PC-3 (cell line): ENCODE results near the gene PLPP6. TPM values are rescaled to one million over a fixed set of nuclear protein-coding genes. Genes with fewer than 3 reads are reported as not detected.

Experiments
- ATAC-seq: fragments of 200-7000 bp; cut with Tn5 transposase; 2 replicates; pipeline ENCODE4 v1.9.1; 2020; ENCODE audit warnings: mild to moderate bottlenecking, moderate library complexity
- BruUV-seq: library from RNA; stranded (reverse); fragments of 400-500 nt; replicated peaks from 2 replicates; lab custom pipeline; 2021; lab: Mats Ljungman, UMichigan
- CTCF ChIA-PET: fragments of 300-600 bp; sonication (Branson Sonifier 250); formaldehyde crosslinking; loops from one replicate; lab custom pipeline; 2022; ENCODE audit warnings: antibody characterized with exemption; lab: Charles Lee
- POLR2A ChIA-PET: fragments of 300-600 bp; sonication (Branson Sonifier 250); formaldehyde crosslinking; loops from one replicate; lab custom pipeline; 2022; ENCODE audit warnings: antibody characterized with exemption; ENCODE audit not compliant: unreplicated experiment; lab: Charles Lee
- DNase-seq: peaks from one replicate; pipeline ENCODE4 v3.0.0-alpha.2; 2015
- H2AFZ ChIP-seq: fragments of 300-600 bp; sonication (generic); 2 replicates; pipeline ENCODE4 v1.6.0; 2016; ENCODE audit warnings: antibody characterized with exemption, low read length
- H3F3A ChIP-seq: fragments of 300-600 bp; sonication (generic); one replicate; pipeline ENCODE4 v1.6.0; 2017; ENCODE audit warnings: antibody characterized with exemption, low read length, control low read depth, mild to moderate bottlenecking; ENCODE audit not compliant: unreplicated experiment
- H3K27ac ChIP-seq: fragments of 300-600 bp; sonication (generic); 2 replicates; pipeline ENCODE4 v1.5.1; 2016; ENCODE audit warnings: mild to moderate bottlenecking, low read length
- H3K27me3 ChIP-seq: fragments of 300-600 bp; sonication (generic); 2 replicates; pipeline ENCODE4 v1.6.1; 2016; ENCODE audit warnings: low read length, mixed read lengths
- H3K36me3 ChIP-seq: fragments of 300-600 bp; sonication (generic); 2 replicates; pipeline ENCODE4 v1.6.1; 2016; ENCODE audit warnings: low read depth, mixed run types, low read length, mixed read lengths
- H3K4me1 ChIP-seq: fragments of 300-600 bp; sonication (generic); 2 replicates; pipeline ENCODE4 v1.5.1; 2016; ENCODE audit warnings: low read length; ENCODE audit not compliant: insufficient read depth
- H3K4me2 ChIP-seq: fragments of 300-600 bp; sonication (generic); 2 replicates; pipeline ENCODE4 v1.6.0; 2016; ENCODE audit warnings: low read length
- H3K4me3 ChIP-seq: fragments of 300-600 bp; sonication (generic); 2 replicates; pipeline ENCODE4 v1.5.1; 2016; ENCODE audit warnings: mild to moderate bottlenecking, low read length, mixed read lengths
- H3K79me2 ChIP-seq: fragments of 300-600 bp; sonication (generic); 2 replicates; pipeline ENCODE4 v1.6.1; 2017; ENCODE audit warnings: low read length, mixed read lengths
- H3K9ac ChIP-seq: fragments of 300-600 bp; sonication (generic); 2 replicates; pipeline ENCODE4 v1.6.0; 2016; ENCODE audit warnings: mild to moderate bottlenecking, low read length
- H3K9me2 ChIP-seq: fragments of 300-600 bp; sonication (generic); replicated peaks from 2 replicates; pipeline ENCODE4 v1.6.1; 2016; ENCODE audit warnings: mixed run types, low read length, mixed read lengths
- H3K9me3 ChIP-seq: fragments of 300-600 bp; sonication (generic); 2 replicates; pipeline ENCODE4 v1.6.1; 2016; ENCODE audit warnings: low read length, mixed read lengths
- H4K20me1 ChIP-seq: fragments of 300-600 bp; sonication (generic); 2 replicates; pipeline ENCODE4 v1.6.1; 2016; ENCODE audit warnings: low read length, mixed read lengths
- EZH2 ChIP-seq: fragments of 300-600 bp; sonication (generic); IDR thresholded peaks from one replicate; pipeline ENCODE4 v1.6.1; 2017; ENCODE audit warnings: antibody characterized with exemption, mild to moderate bottlenecking, low read length; ENCODE audit not compliant: unreplicated experiment
- EZH2phosphoT487 ChIP-seq: fragments of 300-600 bp; sonication (generic); IDR thresholded peaks from 2 replicates; pipeline ENCODE4 v1.6.1; 2018; ENCODE audit warnings: mild to moderate bottlenecking, antibody characterized with exemption, low read length, borderline replicate concordance
- intact Hi-C: fragments of 100-400 bp; cut with micrococcal nuclease; formaldehyde crosslinking; loops from 2 replicates; pipeline ENCODE4 v1.9.0; 2023
- total RNA-seq: library from RNA; depleted of rRNA; stranded (reverse); fragments of >200 nt; gene quantifications from 2 replicates; pipeline ENCODE4 v1.2.3, GENCODE V29; 2014
- TF ChIP-seq, protein P1 (sequence below): fragments of 300-600 bp; sonication (generic); conservative IDR thresholded peaks from 2 replicates; pipeline ENCODE4 v1.5.1; 2017; ENCODE audit warnings: antibody characterized with exemption, low read depth, mild to moderate bottlenecking, low read length

PLPP6 gene
- total RNA-seq, 1 experiment from 2014 or later = 3.6 TPM

DNA sequence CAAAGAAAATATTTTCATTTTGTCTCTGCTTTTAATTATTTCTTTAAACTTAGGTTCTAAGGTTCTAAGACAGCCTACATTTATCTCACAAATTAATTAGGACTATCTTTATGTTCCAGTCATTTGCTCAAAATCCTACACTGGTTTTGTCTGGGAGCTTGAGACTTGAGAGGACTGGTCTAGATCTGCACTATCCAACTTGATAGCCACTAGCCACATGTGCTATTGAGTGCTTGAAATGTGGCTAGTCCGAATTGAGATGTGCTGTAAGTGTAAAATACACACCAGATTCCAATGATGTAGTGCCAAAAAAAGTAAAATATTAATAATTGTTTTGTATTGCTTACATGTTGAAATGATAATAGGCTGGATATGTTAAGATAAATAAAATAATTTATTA is 24.5 kb downstream of the PLPP6 start:
- ChIA-PET POLR2A (no interaction called here), CTCF (no interaction called here)
- H3K4me3 ChIP-seq = no peak overlapping the region
- BruUV-seq = no TSS peak
- no peak for TF ChIP-seq EZH2
- TF ChIP-seq, protein P1, sequence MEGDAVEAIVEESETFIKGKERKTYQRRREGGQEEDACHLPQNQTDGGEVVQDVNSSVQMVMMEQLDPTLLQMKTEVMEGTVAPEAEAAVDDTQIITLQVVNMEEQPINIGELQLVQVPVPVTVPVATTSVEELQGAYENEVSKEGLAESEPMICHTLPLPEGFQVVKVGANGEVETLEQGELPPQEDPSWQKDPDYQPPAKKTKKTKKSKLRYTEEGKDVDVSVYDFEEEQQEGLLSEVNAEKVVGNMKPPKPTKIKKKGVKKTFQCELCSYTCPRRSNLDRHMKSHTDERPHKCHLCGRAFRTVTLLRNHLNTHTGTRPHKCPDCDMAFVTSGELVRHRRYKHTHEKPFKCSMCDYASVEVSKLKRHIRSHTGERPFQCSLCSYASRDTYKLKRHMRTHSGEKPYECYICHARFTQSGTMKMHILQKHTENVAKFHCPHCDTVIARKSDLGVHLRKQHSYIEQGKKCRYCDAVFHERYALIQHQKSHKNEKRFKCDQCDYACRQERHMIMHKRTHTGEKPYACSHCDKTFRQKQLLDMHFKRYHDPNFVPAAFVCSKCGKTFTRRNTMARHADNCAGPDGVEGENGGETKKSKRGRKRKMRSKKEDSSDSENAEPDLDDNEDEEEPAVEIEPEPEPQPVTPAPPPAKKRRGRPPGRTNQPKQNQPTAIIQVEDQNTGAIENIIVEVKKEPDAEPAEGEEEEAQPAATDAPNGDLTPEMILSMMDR = no peak
- no peak for TF ChIP-seq EZH2phosphoT487
- intact Hi-C loops = no loop called here
- H3F3A ChIP-seq = no peaks in the 10 kb centered on the region
- H3K27ac ChIP-seq = no peak overlapping the region
- H3K79me2 ChIP-seq = peaks cover 16% of the 10 kb centered on the region
- H3K9ac ChIP-seq = no peak overlapping the region
- H3K9me3 ChIP-seq = no peaks in the 10 kb centered on the region
- no peaks in the 10 kb centered on the region for H4K20me1 ChIP-seq
- no peaks in the 10 kb centered on the region for H3K4me1 ChIP-seq
- DNase-seq = no peak
- no peak for ATAC-seq
- H3K9me2 ChIP-seq = no peaks in the 10 kb centered on the region
- H2AFZ ChIP-seq = no peak overlapping the region
- H3K36me3 ChIP-seq = no peaks in the 10 kb centered on the region; the same call in 1 of the 2 replicates
- H3K27me3 ChIP-seq = no peaks in the 10 kb centered on the region
- no peak overlapping the region for H3K4me2 ChIP-seq

DNA sequence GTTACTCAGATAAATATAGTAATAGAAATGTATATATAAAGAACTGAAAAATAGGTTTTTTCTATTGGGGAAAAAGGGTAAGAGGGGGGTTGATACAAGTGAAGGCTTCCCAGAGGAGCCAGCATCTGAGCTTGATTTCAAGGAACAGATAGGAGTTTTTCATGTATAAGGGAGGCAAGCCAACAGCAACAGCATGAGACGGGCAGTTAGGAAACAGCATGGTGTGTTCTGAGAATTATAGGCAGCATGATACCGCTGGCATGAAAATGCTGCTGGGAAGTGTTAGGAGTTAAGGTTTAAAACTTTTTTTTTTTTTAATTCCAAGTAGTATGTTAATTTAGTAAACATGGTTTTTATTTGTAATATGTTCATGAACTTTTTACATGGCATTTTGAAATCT is 26.9 kb downstream of the PLPP6 start:
- Histone ChIP-seq H3K9ac (no peak overlapping the region), H3K9me3 (no peaks in the 10 kb centered on the region), H3K36me3 (no peaks in the 10 kb centered on the region; the same call in 1 of the 2 replicates), H2AFZ (no peak overlapping the region), H3K9me2 (no peaks in the 10 kb centered on the region), H3K4me2 (no peak overlapping the region), H3F3A (no peaks in the 10 kb centered on the region), H3K27ac (no peak overlapping the region), H3K27me3 (no peaks in the 10 kb centered on the region), H3K4me3 (no peak overlapping the region), H3K4me1 (no peaks in the 10 kb centered on the region), H4K20me1 (no peaks in the 10 kb centered on the region), H3K79me2 (no peaks in the 10 kb centered on the region)
- TF ChIP-seq, protein P1 = no peak
- TF ChIP-seq EZH2phosphoT487 (no peak), EZH2 (no peak)
- ATAC-seq = no peak
- BruUV-seq = no TSS peak
- CTCF ChIA-PET = no interaction called here
- intact Hi-C loops = no loop called here
- no peak for DNase-seq
- POLR2A ChIA-PET = no interaction called here

DNA sequence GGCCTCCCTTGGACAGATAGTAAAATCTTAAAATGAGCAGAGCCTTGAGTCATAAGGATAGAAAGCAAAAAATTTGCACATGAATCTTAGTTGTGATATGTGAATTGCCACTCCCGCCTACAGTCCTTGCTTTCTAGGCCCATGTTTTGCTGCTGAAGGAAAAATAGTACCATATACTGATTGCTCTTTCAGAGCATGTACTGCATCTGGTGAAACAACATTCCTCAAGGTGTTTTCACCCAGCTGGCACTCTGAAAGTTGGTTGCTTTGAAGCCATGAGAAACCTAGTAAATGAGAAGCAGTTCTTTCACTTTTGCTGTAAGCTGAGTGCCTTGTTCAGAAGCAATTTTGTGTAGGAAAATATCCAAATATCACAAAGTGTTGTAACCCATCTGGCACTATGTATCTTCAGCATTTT is 27.6 kb downstream of the PLPP6 start:
- H3K4me2 ChIP-seq = no peak overlapping the region
- no peaks in the 10 kb centered on the region for H3K9me3 ChIP-seq
- no peak overlapping the region for H3K27ac ChIP-seq
- no peaks in the 10 kb centered on the region for H4K20me1 ChIP-seq
- no peaks in the 10 kb centered on the region for H3K79me2 ChIP-seq
- TF ChIP-seq, protein P1 = no peak
- TF ChIP-seq EZH2 = no peak
- no peaks in the 10 kb centered on the region for H3F3A ChIP-seq
- H3K9ac ChIP-seq = no peak overlapping the region
- intact Hi-C loops = no loop called here
- no peaks in the 10 kb centered on the region for H3K4me1 ChIP-seq
- ChIA-PET POLR2A (no interaction called here), CTCF (no interaction called here)
- DNase-seq (no peak), ATAC-seq (no peak)
- H2AFZ ChIP-seq = no peak overlapping the region
- no TSS peak for BruUV-seq
- no peak overlapping the region for H3K4me3 ChIP-seq
- H3K27me3 ChIP-seq = no peaks in the 10 kb centered on the region
- H3K9me2 ChIP-seq = no peaks in the 10 kb centered on the region
- H3K36me3 ChIP-seq = no peaks in the 10 kb centered on the region; the same call in 1 of the 2 replicates
